GM12873 (cell line): Measurements from ENCODE around the gene DOC2A.

ENCODE experiments used
- TF ChIP-seq, protein P1 (sequence below): IDR thresholded peaks from 2 replicates; pipeline ENCODE4 v1.5.1; 2012; ENCODE audit warnings: low read depth, mild to moderate bottlenecking, moderate library complexity, low read length, control low read depth; ENCODE audit not compliant: insufficient read depth; ENCODE audit errors: missing control alignments

Gene DOC2A

DNA sequence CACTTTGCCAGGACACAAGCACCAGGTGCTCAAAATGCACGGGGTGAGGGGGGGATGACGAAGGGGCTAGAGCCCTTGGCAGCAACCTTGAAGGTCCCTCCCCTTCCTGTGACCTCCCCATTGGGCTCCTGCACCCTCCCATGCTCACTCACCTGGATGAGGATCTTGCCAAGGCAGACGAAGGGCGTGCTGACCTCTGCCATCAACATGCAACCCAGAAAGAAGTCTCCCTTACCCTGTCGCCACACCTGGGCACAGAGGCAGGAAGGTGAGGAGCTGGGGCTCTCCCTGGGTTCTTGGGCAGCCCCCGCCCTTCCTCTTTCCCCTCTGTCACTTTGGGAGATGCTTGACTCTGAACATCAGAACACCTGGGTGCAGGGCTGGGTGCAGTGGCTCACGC lies 14.7 kb upstream of the DOC2A start:
- TF ChIP-seq, protein P1, sequence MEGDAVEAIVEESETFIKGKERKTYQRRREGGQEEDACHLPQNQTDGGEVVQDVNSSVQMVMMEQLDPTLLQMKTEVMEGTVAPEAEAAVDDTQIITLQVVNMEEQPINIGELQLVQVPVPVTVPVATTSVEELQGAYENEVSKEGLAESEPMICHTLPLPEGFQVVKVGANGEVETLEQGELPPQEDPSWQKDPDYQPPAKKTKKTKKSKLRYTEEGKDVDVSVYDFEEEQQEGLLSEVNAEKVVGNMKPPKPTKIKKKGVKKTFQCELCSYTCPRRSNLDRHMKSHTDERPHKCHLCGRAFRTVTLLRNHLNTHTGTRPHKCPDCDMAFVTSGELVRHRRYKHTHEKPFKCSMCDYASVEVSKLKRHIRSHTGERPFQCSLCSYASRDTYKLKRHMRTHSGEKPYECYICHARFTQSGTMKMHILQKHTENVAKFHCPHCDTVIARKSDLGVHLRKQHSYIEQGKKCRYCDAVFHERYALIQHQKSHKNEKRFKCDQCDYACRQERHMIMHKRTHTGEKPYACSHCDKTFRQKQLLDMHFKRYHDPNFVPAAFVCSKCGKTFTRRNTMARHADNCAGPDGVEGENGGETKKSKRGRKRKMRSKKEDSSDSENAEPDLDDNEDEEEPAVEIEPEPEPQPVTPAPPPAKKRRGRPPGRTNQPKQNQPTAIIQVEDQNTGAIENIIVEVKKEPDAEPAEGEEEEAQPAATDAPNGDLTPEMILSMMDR = no peak

DNA sequence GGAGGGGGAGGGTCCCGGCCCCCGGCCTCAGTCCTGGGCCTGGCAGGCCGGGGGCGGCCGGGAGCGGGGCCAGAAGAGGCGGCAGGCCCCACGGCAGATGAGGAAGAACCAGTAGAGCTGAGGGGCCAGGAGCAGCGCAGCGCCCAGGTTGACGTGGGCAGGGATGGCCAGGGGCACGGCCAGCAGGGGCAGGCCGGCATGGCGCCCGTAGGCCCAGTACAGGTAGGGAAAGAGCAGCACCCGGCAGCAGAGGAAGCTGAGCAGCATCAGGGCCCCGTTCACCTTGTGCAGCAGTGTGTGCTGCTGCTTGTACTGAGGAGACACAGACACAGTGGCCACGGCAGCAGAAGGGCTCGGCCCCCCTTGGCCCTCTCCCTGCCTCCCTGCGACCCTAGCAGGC lies 14.3 kb upstream of the DOC2A start:
- TF ChIP-seq, protein P1 = no peak

DNA sequence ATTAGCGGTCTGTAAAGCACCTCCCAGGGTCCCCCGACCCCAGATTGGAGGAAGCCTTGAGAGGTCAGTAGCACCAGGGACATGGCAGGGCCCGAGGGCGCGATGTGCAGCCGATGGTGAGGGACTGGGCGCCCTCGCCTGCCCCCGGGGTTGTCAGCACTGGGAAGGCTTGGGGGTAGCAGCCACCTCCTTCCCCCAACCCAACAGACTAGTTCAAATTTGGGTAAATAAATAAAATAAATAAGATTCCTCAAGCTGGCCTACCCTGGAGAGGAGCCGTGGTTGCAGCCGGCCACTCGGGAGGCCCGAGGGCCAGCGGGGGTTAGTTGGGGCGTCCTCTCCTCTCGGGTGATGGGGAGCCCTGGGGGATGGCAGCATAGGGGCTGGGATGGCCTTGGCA lies 13.6 kb upstream of the DOC2A start:
- TF ChIP-seq, protein P1 = no peak

DNA sequence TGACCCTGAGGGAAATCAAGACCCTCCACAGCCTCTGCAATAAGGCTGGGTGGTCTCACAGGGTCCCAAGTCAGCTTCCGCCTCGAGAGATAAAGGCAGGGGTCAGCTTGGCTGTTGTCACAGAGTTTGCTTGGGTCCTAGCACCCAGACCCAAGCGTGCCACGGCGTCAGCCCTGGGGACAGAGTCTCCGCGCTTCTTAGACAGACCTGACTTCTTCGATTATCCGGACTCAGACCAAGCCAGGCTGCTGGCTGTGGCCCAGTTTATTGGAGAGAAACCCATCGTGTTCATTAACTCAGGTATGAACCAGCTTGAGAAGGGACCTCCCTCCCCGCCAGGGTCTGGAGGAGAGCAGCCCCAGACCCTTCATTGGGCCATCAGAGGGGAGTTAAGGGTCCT lies 12.8 kb upstream of the DOC2A start:
- TF ChIP-seq, protein P1 = no peak

DNA sequence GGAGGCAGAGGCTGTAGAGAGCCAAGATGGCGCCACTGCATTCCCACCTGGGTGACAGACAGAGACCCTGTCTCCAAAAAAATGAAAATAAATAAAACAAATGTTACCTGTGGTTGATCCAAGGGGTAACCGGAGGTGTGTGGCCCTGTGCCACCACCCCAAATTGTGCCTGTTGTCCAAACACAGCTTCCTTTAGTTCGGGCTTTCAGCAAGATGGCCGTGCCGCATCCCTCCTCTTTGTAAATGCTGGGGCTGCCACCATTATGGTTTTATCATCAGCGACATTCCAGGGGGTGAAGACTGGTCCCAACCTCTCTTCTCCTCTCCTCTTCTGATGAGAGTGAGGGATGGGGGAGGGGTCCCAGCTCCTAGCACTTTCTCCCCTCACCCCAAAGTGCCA lies 12.1 kb upstream of the DOC2A start, which contains the start of gene C16orf92:
Gene C16orf92 (plus strand): TSS at position 312 of the 400 bp plus-strand sequence. CDS start 143 bp downstream, outside the sequence.
- TF ChIP-seq, protein P1 = no peak

DNA sequence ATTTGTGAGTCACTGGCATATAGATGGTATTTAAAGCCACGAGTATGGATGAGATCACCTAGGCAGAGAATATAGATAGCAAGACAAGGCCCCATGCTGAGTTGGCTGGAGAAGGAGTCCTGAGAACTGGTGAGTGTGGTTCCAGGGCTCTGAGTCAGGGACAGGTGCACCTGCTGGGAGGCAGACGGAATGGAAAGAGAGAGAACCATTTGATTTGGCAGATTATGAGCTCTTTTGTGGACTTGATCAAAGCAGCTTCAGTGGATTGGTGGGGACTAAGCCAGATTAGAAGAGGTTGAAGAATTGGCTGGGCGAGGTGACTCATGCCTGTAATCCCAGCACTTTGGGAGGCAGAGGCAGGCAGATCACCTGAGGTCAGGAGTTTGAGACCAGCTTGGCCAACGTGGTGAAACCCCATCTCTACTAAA lies 7.9 kb upstream of the DOC2A start:
- TF ChIP-seq, protein P1 = no peak

DNA sequence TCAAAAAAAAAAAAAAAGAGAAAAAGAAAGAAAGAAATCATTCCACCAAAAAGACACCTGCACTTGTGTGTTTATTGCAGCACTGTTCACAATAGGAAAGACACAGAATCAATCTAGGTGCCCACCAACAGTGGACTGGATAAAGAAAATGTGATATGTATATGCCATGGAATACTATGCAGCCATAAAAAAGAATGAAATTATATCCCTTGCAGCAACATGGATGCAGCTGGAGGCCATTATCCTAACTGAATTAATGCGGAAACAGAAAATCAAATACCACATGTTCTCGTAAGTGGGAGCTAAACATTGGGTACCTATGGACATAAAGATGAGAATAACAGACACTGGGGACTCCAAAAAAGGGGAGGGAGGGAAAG lies 6.4 kb upstream of the DOC2A start:
- TF ChIP-seq, protein P1 = no peak
